Muscle of back (tissue), 11 donors: Measurements from ENCODE around the gene CDH4. TPM values are rescaled to one million over a fixed set of nuclear protein-coding genes. Genes with fewer than 3 reads are reported as not detected.

ENCODE experiments used
- DNase-seq, 3 donors: peaks; one replicate each; pipeline versions ENCODE4 v3.0.0 to v3.0.0-alpha.2; 2013
- polyA plus RNA-seq, 10 donors: library from polyadenylated mRNA; unstranded; fragments of 120-200 nt; gene quantifications; one replicate each; pipeline ENCODE4 v1.2.1, GENCODE V29; 2013; ENCODE audit not compliant: insufficient read length in 10 of 10

Gene CDH4
- polyA plus RNA-seq, 10 donors: 0.74 to 2.0 (median 1.1) TPM

- peak in 1 of 3 donors; percentile 13 for DNase-seq
Observed at GRCh38 chr20:61776491-61777075, 524.5 kb downstream of the CDH4 start.

- DNase-seq: no peak
Observed at GRCh38 chr20:61777773-61778494, 525.9 kb downstream of the CDH4 start.

GRCh38 chr20:61778495-61778863 lies 526.4 kb downstream of the CDH4 start:
- no peak for DNase-seq

- DNase-seq: no peak
Observed at GRCh38 chr20:61779176-61779965, 527.3 kb downstream of the CDH4 start.

- no peak for DNase-seq
Observed at GRCh38 chr20:61780066-61780465, 528.0 kb downstream of the CDH4 start.

GRCh38 chr20:61784801-61785566 lies 532.9 kb downstream of the CDH4 start:
- no peak for DNase-seq

- DNase-seq: no peak
Observed at GRCh38 chr20:61785567-61785816, 533.4 kb downstream of the CDH4 start.

- no peak for DNase-seq
Observed at GRCh38 chr20:61786230-61786629, 534.2 kb downstream of the CDH4 start.

- no peak for DNase-seq
Observed at GRCh38 chr20:61788343-61788742, 536.3 kb downstream of the CDH4 start.

GRCh38 chr20:61789329-61789728 lies 537.3 kb downstream of the CDH4 start:
- DNase-seq: no peak

GRCh38 chr20:61790116-61790827 lies 538.2 kb downstream of the CDH4 start:
- DNase-seq: no peak

- DNase-seq: no peak
Observed at GRCh38 chr20:61791995-61792394, 539.9 kb downstream of the CDH4 start.

GRCh38 chr20:61795669-61796630 lies 543.9 kb downstream of the CDH4 start:
- DNase-seq: no peak

GRCh38 chr20:61796738-61797137 lies 544.7 kb downstream of the CDH4 start:
- DNase-seq: no peak

GRCh38 chr20:61797200-61797599 lies 545.1 kb downstream of the CDH4 start:
- no peak for DNase-seq

- no peak for DNase-seq
Observed at GRCh38 chr20:61797971-61798411, 545.9 kb downstream of the CDH4 start.

- no peak for DNase-seq
Observed at GRCh38 chr20:61798632-61799031, 546.6 kb downstream of the CDH4 start.

- no peak for DNase-seq
Observed at GRCh38 chr20:61799394-61799923, 547.4 kb downstream of the CDH4 start.

GRCh38 chr20:61799928-61800327 lies 547.9 kb downstream of the CDH4 start:
- DNase-seq: no peak

GRCh38 chr20:61800359-61801064 lies 548.5 kb downstream of the CDH4 start:
- DNase-seq: no peak
